ENCODE data around the gene QSOX1. TPM values are rescaled to one million over a fixed set of nuclear protein-coding genes. Genes with fewer than 3 reads are reported as not detected.

QSOX1 gene
- total RNA-seq, 1 donor from 2014 or later: 156 TPM

- TF ChIP-seq EZH2 (IDR thresholded peaks at IDR 0.05; ENCODE audit: insufficient read depth, low read length) (peak; percentile 64), CTCF (IDR thresholded peaks at IDR 0.05; ENCODE audit: insufficient read depth, low read depth, low read length) (no peak)
- peaks cover 66% of the 10 kb centered on the region for H3K27me3 Mint-ChIP-seq (ENCODE audit: low read depth, unreplicated experiment)
- H3K36me3 Mint-ChIP-seq (ENCODE audit: low read depth, unreplicated experiment): peaks cover 2% of the 10 kb centered on the region
- Histone ChIP-seq H3K9me3 (ENCODE audit: insufficient read depth, low read depth, low read length) (no peaks in the 10 kb centered on the region), H3K9ac (ENCODE audit: low read length) (peak overlapping the region; percentile 41), H3K36me3 (ENCODE audit: insufficient read depth, low read length) (no peaks in the 10 kb centered on the region), H4K20me1 (ENCODE audit: insufficient read depth, low read length) (peaks cover 26% of the 10 kb centered on the region), H3K27ac (ENCODE audit: low read depth, low read length) (no peak overlapping the region), H3K4me1 (ENCODE audit: insufficient read depth, low read length) (peaks cover 18% of the 10 kb centered on the region), H3K4me2 (ENCODE audit: low read length) (peak overlapping the region; percentile 95), H3K27me3 (ENCODE audit: insufficient read depth, low read length) (peaks cover 89% of the 10 kb centered on the region), H3K4me3 (ENCODE audit: insufficient read depth, low read depth, low read length) (peak overlapping the region; percentile 57), H2AFZ (ENCODE audit: low read depth, low read length) (peak overlapping the region; percentile 69), H3K79me2 (ENCODE audit: insufficient read depth, low read length) (no peaks in the 10 kb centered on the region)
- H3K27ac Mint-ChIP-seq (ENCODE audit: unreplicated experiment): no peak overlapping the region
- DNase-seq (ENCODE audit: low read depth): peak; percentile 62
- peaks cover 6% of the 10 kb centered on the region for H3K9me3 Mint-ChIP-seq (ENCODE audit: unreplicated experiment)
- H3K4me3 Mint-ChIP-seq (ENCODE audit: unreplicated experiment): peak overlapping the region; percentile 54
- no peak for FAIRE-seq
- peaks cover 2% of the 10 kb centered on the region for H3K4me1 Mint-ChIP-seq (ENCODE audit: low read depth, unreplicated experiment)
These were observed 76.3 kb downstream of the QSOX1 start for GRCh38 chr1:180230791-180231505.

GRCh38 chr1:180231506-180231921 lies 76.8 kb downstream of the QSOX1 start:
- Histone ChIP-seq H3K36me3 (ENCODE audit: insufficient read depth, low read length) (no peaks in the 10 kb centered on the region), H3K79me2 (ENCODE audit: insufficient read depth, low read length) (no peaks in the 10 kb centered on the region), H3K27ac (ENCODE audit: low read depth, low read length) (no peak overlapping the region), H3K27me3 (ENCODE audit: insufficient read depth, low read length) (peaks cover 90% of the 10 kb centered on the region), H4K20me1 (ENCODE audit: insufficient read depth, low read length) (peaks cover 26% of the 10 kb centered on the region), H3K9ac (ENCODE audit: low read length) (no peak overlapping the region), H2AFZ (ENCODE audit: low read depth, low read length) (no peak overlapping the region), H3K4me1 (ENCODE audit: insufficient read depth, low read length) (peaks cover 18% of the 10 kb centered on the region), H3K4me2 (ENCODE audit: low read length) (peak overlapping the region; percentile 95), H3K4me3 (ENCODE audit: insufficient read depth, low read depth, low read length) (peak overlapping the region; percentile 57), H3K9me3 (ENCODE audit: insufficient read depth, low read depth, low read length) (no peaks in the 10 kb centered on the region)
- Mint-ChIP-seq H3K9me3 (ENCODE audit: unreplicated experiment) (peaks cover 8% of the 10 kb centered on the region), H3K27ac (ENCODE audit: unreplicated experiment) (peak overlapping the region; percentile 66), H3K36me3 (ENCODE audit: low read depth, unreplicated experiment) (peaks cover 2% of the 10 kb centered on the region), H3K4me1 (ENCODE audit: low read depth, unreplicated experiment) (peaks cover 3% of the 10 kb centered on the region), H3K27me3 (ENCODE audit: low read depth, unreplicated experiment) (peaks cover 67% of the 10 kb centered on the region), H3K4me3 (ENCODE audit: unreplicated experiment) (peak overlapping the region; percentile 57)
- DNase-seq (ENCODE audit: low read depth): no peak
- no peak for FAIRE-seq
- no peak for TF ChIP-seq EZH2 (IDR thresholded peaks at IDR 0.05; ENCODE audit: insufficient read depth, low read length)
- no peak for TF ChIP-seq CTCF (IDR thresholded peaks at IDR 0.05; ENCODE audit: insufficient read depth, low read depth, low read length)

- Mint-ChIP-seq H3K4me1 (ENCODE audit: low read depth, unreplicated experiment) (peaks cover 4% of the 10 kb centered on the region), H3K9me3 (ENCODE audit: unreplicated experiment) (peaks cover 8% of the 10 kb centered on the region), H3K27me3 (ENCODE audit: low read depth, unreplicated experiment) (peaks cover 67% of the 10 kb centered on the region), H3K36me3 (ENCODE audit: low read depth, unreplicated experiment) (peaks cover 2% of the 10 kb centered on the region), H3K4me3 (ENCODE audit: unreplicated experiment) (peak overlapping the region; percentile 57), H3K27ac (ENCODE audit: unreplicated experiment) (peak overlapping the region; percentile 66)
- H3K27me3 ChIP-seq (ENCODE audit: insufficient read depth, low read length): peaks cover 90% of the 10 kb centered on the region
- H4K20me1 ChIP-seq (ENCODE audit: insufficient read depth, low read length): peaks cover 30% of the 10 kb centered on the region
- no peak overlapping the region for H3K9ac ChIP-seq (ENCODE audit: low read length)
- peaks cover 18% of the 10 kb centered on the region for H3K4me1 ChIP-seq (ENCODE audit: insufficient read depth, low read length)
- H3K27ac ChIP-seq (ENCODE audit: low read depth, low read length): no peak overlapping the region
- H3K4me2 ChIP-seq (ENCODE audit: low read length): peak overlapping the region; percentile 95
- H3K9me3 ChIP-seq (ENCODE audit: insufficient read depth, low read depth, low read length): no peaks in the 10 kb centered on the region
- DNase-seq (ENCODE audit: low read depth): no peak
- no peaks in the 10 kb centered on the region for H3K79me2 ChIP-seq (ENCODE audit: insufficient read depth, low read length)
- no peaks in the 10 kb centered on the region for H3K36me3 ChIP-seq (ENCODE audit: insufficient read depth, low read length)
- H2AFZ ChIP-seq (ENCODE audit: low read depth, low read length): no peak overlapping the region
- no peak for TF ChIP-seq CTCF (IDR thresholded peaks at IDR 0.05; ENCODE audit: insufficient read depth, low read depth, low read length)
- peak; percentile 75 for TF ChIP-seq EZH2 (IDR thresholded peaks at IDR 0.05; ENCODE audit: insufficient read depth, low read length)
- FAIRE-seq: no peak
- H3K4me3 ChIP-seq (ENCODE audit: insufficient read depth, low read depth, low read length): no peak overlapping the region
These were observed 77.3 kb downstream of the QSOX1 start for GRCh38 chr1:180231936-180232335.

Data from astrocyte (in vitro differentiated cells and primary cell).